ENCODE data around the gene RNU5B-1. TPM values are rescaled to one million over a fixed set of nuclear protein-coding genes. Genes with fewer than 3 reads are reported as not detected.

Gene RNU5B-1
- not detected in 2 replicates for total RNA-seq (2014; rRNA removed; shearing (Covaris generic))

DNA sequence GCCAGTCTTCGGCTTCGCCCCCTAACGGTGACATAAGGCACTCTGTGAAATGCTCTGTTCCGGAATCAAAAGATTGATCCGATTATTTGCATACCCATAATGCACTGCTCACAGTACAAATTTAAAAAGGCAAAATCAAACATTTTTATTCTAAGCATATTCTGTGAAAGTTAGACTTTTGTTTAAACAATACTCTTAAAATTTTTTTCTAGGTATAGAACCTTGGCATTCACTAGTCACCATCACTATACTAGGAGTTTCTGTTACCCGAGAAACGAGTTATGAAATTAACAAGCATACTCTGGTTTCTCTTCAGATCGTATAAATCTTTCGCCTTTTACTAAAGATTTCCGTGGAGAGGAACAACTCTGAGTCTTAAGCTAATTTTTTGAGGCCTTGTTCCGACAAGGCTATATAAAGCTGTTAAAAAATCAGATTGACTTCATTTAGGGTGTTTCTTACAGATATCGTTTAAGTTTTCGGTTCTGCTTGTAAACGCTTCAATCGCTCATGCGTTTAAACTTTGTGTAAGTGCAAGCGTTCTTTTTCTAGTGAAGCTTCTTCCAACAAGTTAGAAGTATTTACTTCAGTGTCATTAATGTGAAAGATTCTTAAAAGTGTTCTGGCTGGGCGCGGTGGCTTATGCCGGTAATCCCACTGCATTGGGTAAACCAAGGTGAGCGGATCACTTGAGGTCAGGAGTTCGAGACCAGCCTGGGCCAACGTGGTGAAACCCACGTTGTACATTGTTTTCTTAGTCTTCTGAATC, at the start of gene RNU5B-1:
RNU5B-1 (plus strand) TSS at position 297 of the 769 bp plus-strand sequence.
- peak; percentile 95 for DNase-seq (ENCODE audit: low spot score)

DNA sequence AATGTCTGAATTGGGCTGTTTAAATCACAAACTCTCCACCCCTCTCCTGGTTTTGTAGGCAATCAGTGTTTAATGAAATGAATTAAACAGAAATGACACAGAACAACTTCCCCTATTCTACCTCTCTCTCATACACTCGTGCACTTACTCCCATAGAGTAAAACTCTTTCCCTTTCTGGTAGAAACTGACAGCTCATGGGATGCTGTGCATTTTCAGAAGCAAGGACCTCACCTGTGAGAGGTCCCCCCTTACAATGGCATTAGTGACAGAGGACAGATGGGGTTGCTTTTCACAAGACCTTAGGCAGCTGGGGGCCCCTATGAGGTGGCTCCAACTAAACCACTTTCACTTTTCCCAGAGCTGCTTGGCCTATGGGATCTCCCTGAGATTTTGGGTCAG, 49.7 kb upstream of the RNU5B-1 start:
- no peak for DNase-seq (ENCODE audit: low spot score)

GRCh38 chr15:65255486-65256140, 48.9 kb upstream of the RNU5B-1 start:
- DNase-seq (ENCODE audit: low spot score): no peak

GRCh38 chr15:65258375-65259262, 45.9 kb upstream of the RNU5B-1 start:
- DNase-seq (ENCODE audit: low spot score): peak; percentile 33

DNA sequence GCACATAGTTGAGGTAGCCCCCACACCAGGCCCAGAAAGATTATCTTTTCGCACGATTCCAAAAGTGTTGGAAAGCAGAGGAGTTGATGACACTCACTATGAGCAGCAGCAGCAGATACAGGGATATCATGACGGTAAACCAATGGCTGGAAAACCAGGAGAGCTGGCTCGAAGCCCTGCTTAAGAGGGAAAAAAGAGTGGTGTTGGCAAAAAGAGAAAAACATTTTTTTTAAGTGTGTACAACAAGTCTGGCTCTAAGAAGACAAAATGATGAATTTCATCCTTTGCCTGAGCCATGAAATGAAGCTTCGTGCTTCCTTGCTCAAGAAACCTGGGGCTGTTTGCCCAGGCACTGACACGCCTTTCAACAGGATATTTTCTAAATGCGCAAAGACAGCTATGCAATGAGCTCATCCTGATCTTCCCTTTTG, 45.1 kb upstream of the RNU5B-1 start:
- no peak for DNase-seq (ENCODE audit: low spot score)

- DNase-seq (ENCODE audit: low spot score): no peak
Measured at GRCh38 chr15:65260968-65261367, 43.5 kb upstream of the RNU5B-1 start.

- no peak for DNase-seq (ENCODE audit: low spot score)
Measured at GRCh38 chr15:65263313-65263712, 41.2 kb upstream of the RNU5B-1 start.

GRCh38 chr15:65264863-65265430, 39.5 kb upstream of the RNU5B-1 start:
- no peak for DNase-seq (ENCODE audit: low spot score)

- no peak for DNase-seq (ENCODE audit: low spot score)
Measured at GRCh38 chr15:65266469-65266868, 38.0 kb upstream of the RNU5B-1 start.

GRCh38 chr15:65268411-65268810, 36.1 kb upstream of the RNU5B-1 start:
- DNase-seq (ENCODE audit: low spot score): no peak

DNA sequence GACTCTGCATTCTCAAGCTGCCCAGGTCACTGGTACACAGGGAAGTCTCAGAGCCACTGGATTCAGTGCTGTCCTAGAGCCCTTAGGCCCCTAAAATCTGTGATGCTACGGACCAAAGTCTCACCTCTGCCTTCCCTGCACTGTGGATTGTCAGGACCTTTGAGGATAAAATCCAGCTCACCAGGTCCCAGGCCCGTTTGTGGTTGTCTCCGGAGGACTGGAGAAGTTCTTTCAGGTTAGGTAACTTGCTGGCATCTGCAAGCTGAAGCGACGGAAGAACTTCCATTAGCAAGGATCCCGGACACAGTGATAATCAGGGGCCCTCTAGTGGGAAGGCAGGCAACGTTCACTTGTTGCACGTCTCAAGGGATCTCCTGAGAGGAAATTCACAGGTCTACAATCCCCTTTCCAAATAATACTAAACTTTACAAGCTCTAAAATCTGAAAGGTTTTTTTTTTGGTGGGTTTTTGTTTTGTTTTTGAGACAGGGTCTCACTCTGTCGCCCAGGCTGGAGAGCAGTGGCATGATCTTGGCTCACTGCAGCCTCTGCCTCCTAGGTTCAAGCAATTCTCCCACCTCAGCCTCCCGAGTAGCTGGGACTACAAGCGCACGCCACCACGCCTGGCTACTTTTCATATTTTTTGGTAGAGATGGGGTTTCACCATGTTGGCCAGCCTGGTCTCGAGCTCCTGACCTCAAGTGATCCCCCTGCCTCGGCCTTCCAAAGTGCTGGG, 33.5 kb upstream of the RNU5B-1 start:
- peak; percentile 64 for DNase-seq (ENCODE audit: low spot score)

DNA sequence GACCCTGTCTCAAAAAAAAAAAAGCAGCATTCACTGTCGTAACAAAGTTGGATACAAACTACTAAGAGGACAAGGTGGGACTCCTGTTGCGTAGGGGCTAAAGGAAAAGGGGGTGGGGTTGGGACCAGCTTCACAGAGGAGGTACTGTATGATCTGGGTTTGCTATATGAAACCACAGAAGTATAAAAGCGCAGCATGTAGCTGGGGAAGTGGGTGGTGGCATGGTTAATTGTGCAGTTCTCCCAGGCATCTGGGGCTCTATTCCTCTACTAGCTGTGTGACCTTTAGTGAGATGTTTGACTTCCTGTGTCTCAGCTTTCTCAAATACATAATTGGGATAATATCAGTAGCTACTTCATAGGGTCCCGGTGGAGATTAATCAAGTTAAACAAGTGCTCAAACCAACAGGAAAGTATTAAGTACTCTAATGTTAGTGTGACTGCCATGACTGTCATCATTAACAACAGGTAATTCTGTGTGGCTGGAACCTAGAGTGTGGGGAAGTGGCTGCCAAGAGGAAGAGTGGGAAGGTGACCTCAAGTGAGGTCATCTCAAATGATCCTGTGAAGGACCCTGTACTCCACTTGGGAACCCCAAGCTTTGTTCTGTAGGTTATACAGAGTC, 29.3 kb upstream of the RNU5B-1 start:
- no peak for DNase-seq (ENCODE audit: low spot score)

DNA sequence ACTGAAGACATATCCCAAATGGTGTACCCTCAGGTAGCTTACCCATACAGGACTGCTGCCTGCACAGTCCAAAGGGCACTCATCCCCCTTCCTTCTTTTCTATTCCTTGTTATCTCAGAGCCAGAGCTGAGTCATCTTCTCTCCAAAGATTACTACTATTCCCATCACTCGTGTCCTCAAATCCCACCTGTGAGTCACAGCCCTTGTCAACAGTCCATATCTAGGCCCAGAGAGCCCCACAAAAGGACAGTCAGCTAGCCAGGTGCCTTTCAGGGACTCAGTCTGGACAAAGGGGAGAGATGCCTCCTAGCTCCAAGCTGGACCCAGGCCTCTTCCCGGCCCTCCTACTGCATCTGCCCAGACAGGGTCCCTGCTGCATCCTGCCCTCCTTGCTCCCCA, 28.8 kb upstream of the RNU5B-1 start:
- DNase-seq (ENCODE audit: low spot score): peak; percentile 81

- DNase-seq (ENCODE audit: low spot score): no peak
Measured at GRCh38 chr15:65277015-65277414, 27.5 kb upstream of the RNU5B-1 start.

DNA sequence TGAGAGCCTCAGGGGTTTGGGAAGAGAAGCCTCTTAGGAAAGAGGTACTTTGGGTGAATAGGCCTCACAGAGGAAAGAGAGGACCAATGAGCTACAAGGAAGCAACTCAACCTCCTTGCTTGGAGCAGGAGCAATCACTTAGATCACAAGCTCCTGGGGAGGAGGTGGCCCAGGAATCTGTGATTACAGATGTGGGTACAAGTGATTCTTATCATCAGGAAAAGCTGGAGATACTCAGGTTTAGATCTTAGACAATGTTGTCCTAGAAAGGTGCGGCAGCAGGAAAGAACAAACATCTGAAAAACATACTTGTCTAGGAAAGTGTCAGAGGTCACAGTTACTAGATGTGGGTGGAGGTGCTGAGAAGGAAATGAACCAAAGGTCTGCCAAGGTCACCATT, 26.0 kb upstream of the RNU5B-1 start:
- no peak for DNase-seq (ENCODE audit: low spot score)

DNA sequence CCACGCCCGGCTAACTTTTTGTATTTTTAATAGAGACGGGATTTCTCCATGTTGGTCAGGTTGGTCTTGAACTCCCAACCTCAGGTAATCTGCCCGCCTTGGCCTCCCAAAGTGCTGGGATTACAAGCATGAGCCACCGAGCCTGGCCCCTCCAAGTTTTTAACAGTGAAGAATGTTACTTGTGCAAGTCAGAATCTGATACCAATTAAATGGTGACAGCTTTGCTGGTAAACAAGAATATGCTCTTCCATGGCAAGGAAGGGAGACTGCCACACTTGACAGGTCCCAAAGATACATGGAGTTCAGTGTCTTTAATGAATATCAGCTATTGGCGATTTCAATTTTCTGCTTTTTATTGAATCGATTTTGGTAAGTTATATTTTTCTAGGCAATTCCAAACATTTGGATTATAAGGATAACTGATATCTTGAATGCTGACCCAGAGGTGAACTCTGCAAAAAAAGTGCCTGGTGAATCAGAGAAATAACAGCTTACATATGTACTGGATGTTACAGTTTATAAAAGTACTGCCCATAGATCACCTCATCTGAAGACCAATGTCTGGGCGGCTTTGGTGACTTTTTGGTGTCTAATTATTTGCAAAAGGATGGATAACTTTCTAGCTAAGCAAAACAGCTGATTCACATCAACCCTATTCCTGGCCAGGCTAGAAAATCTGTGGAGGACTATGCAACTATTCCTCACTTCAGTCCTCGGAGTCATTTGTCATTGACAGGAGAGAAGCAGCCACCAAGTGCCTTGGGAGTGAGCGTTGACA, 19.0 kb upstream of the RNU5B-1 start:
- DNase-seq (ENCODE audit: low spot score): no peak

DNA sequence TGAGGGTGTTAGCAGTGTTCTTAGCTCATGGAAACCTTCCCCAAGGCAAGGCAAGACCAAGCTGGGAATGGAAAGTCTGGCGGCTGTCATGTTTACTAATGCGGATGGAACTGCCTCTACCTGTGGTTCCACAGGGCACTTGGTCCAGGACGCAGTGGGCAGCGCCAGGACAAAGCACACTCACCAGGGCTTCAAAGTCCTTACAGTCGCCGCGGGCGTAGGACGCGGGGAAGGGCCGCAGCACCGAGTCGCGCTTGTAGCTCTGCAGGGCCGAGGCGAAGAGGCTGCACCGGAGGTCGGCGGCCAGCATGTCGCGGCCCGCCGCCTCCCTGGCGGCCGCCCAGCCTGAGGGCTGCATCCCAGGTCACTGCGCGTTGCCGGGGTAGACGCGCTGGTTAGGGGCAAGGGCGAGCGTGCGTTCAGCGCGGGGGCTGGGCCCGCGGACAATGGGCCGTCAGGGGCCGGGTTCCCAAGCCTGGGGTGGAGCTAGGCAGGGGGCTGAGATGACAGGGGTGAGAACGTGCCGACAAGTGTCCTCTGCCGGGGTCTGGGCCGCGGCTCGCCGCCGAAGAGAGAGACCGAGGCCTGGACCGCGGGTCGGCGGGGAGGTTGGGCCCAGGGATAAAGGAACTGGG, 18.3 kb upstream of the RNU5B-1 start:
- no peak for DNase-seq (ENCODE audit: low spot score)

DNA sequence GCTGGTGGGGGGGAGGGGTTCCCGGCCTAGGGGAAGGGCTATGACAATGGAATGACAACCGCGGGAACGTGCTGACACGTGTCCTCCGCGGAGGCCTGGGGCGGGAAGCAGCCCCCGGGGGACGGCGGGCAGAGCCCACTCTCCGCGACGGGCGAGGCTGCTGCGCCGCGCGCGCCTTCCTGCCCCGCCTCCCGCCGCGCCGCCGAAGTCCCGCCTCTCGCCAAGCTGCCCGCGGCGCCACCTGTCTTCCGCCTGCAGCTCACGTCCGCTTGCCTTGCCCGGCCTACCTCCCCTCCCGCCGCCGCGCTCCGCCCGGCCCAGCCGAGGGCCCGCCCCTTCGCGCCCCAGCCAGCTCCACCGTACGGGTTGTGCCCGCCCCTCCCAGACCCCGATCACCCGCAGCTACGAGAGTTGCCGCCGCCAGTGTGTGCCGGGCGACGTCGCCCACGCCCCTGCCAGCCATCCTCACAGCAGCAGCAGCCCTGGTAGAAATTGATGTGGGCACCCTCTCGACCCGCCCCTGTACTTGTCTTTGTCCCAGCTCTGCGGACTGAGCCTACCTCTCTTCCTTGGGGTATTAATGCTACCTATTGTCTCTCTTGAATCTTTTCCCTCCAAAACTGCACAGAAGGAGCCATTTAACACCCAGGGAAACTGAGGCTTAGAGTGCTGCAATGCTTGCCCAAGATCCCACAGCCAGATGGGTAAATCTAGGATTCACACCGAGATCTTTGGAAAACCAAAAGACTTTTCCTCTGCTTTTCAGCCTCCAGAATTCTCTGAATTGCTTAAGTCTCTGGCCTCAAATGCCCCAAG, 17.6 kb upstream of the RNU5B-1 start, which contains the start of gene PARP16:
PARP16 (minus strand) TSS at position 180 of the 816 bp plus-strand sequence. CDS start 457 bp downstream, outside the sequence.
- DNase-seq (ENCODE audit: low spot score): peak; percentile 69

DNA sequence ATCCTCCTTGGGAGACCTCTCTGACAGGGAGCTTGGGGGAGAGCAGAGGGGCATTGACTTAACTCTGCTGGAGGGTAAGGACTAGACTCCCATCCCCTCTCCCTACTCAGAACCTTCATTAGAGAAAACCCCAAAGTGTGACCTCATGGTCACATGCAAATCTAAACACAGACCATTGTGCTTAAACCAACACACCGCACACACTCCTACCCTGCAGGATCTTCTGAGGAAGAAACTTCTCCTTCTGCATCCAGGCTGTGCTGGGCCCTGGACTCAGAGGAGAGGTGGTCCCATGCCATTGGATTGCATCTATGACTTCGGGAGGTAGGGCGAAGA, 17.0 kb upstream of the RNU5B-1 start:
- DNase-seq (ENCODE audit: low spot score): no peak
